ENCODE data around the gene TNIP2. TPM values are rescaled to one million over a fixed set of nuclear protein-coding genes. Genes with fewer than 3 reads are reported as not detected.
A peak's percentile ranks its signal among the peaks of the same experiment; 100 is the strongest.
"Not testable (repeated sequence)": the region's sequence is repeated elsewhere in the genome, so short reads cannot be mapped to it uniquely, and the experiment has no call there.

TNIP2 gene
- total RNA-seq, 1 donor: 30.2 TPM

GRCh38 chr4:2780643-2781042 lies 24.5 kb upstream of the TNIP2 start:
- not testable (repeated sequence) for DNase-seq (ENCODE audit: low read depth in 2 of 3, low spot score in 2 of 3)

- DNase-seq (ENCODE audit: low read depth in 2 of 3, low spot score in 2 of 3): no peak
These were observed 15.1 kb upstream of the TNIP2 start for GRCh38 chr4:2771264-2771663.

- DNase-seq (ENCODE audit: low read depth in 2 of 3, low spot score in 2 of 3): no peak
These were observed 12.8 kb upstream of the TNIP2 start for GRCh38 chr4:2768921-2769336.

- DNase-seq (ENCODE audit: low read depth in 2 of 3, low spot score in 2 of 3): no peak
These were observed 12.0 kb upstream of the TNIP2 start for GRCh38 chr4:2768124-2768523.

GRCh38 chr4:2767705-2768074 lies 11.6 kb upstream of the TNIP2 start:
- no peak for DNase-seq (ENCODE audit: low read depth in 2 of 3, low spot score in 2 of 3)

GRCh38 chr4:2767046-2767704 lies 11.0 kb upstream of the TNIP2 start:
- DNase-seq (ENCODE audit: low read depth in 2 of 3, low spot score in 2 of 3): no peak

GRCh38 chr4:2765832-2766526 lies 9.8 kb upstream of the TNIP2 start:
- no peak for DNase-seq (ENCODE audit: low read depth in 2 of 3, low spot score in 2 of 3)

GRCh38 chr4:2763511-2763967 lies 7.4 kb upstream of the TNIP2 start:
- no peak for DNase-seq (ENCODE audit: low read depth in 2 of 3, low spot score in 2 of 3)

- DNase-seq (ENCODE audit: low read depth in 2 of 3, low spot score in 2 of 3): not testable (repeated sequence)
These were observed 6.6 kb upstream of the TNIP2 start for GRCh38 chr4:2762486-2763370.

GRCh38 chr4:2762048-2762447 lies 5.9 kb upstream of the TNIP2 start:
- DNase-seq (ENCODE audit: low read depth in 2 of 3, low spot score in 2 of 3): no peak

- DNase-seq (ENCODE audit: low read depth in 2 of 3, low spot score in 2 of 3): peak in 2 of 3 donors; percentile 49 to 81
These were observed 5.1 kb upstream of the TNIP2 start for GRCh38 chr4:2761035-2761923.

GRCh38 chr4:2757426-2757825 lies 1.3 kb upstream of the TNIP2 start:
- DNase-seq (ENCODE audit: low read depth in 2 of 3, low spot score in 2 of 3): no peak

GRCh38 chr4:2756691-2757350 lies 685 bp upstream of the TNIP2 start:
- DNase-seq (ENCODE audit: low read depth in 2 of 3, low spot score in 2 of 3): no peak

- DNase-seq (ENCODE audit: low read depth in 2 of 3, low spot score in 2 of 3): no peak
These were observed 1.0 kb downstream of the TNIP2 start for GRCh38 chr4:2754848-2755819.

GRCh38 chr4:2753436-2753835 lies 2.7 kb downstream of the TNIP2 start:
- DNase-seq (ENCODE audit: low read depth in 2 of 3, low spot score in 2 of 3): no peak

GRCh38 chr4:2750719-2751605 lies 5.2 kb downstream of the TNIP2 start:
- DNase-seq (ENCODE audit: low read depth in 2 of 3, low spot score in 2 of 3): no peak

GRCh38 chr4:2746891-2747695 lies 9.0 kb downstream of the TNIP2 start:
- DNase-seq (ENCODE audit: low read depth in 2 of 3, low spot score in 2 of 3): no peak

Measured in hematopoietic multipotent progenitor cell (in vitro differentiated cells).